Loucy (cell line): ENCODE measurements around the gene ARHGDIG.

Source experiments
- H2AFZ ChIP-seq: fragments of 200-600 bp; sonication (generic); 2 replicates; pipeline ENCODE4 v1.6.0; 2016; ENCODE audit warnings: antibody characterized with exemption, mild to moderate bottlenecking, low read length, moderate library complexity
- H3F3A ChIP-seq: fragments of 200-600 bp; 2 replicates; pipeline ENCODE4 v1.6.0; 2016; ENCODE audit warnings: antibody characterized with exemption, low read depth, mild to moderate bottlenecking
- H3K27me3 ChIP-seq: fragments of 200-600 bp; sonication (generic); 2 replicates; pipeline ENCODE4 v1.6.1; 2014; ENCODE audit warnings: low read length, mild to moderate bottlenecking; ENCODE audit not compliant: insufficient read depth, poor library complexity, severe bottlenecking
- H3K36me3 ChIP-seq: fragments of 200-600 bp; sonication (generic); 2 replicates; pipeline ENCODE4 v1.6.1; 2016; ENCODE audit warnings: low read length; ENCODE audit not compliant: insufficient read depth
- H3K4me1 ChIP-seq: fragments of 200-600 bp; sonication (generic); 2 replicates; pipeline ENCODE4 v1.5.1; 2014; ENCODE audit warnings: low read length, mild to moderate bottlenecking; ENCODE audit not compliant: insufficient read depth, poor library complexity, severe bottlenecking
- H3K4me2 ChIP-seq: fragments of 200-600 bp; sonication (generic); 2 replicates; pipeline ENCODE4 v1.6.0; 2014; ENCODE audit warnings: antibody characterized with exemption, low read length, low read depth, mild to moderate bottlenecking; ENCODE audit not compliant: poor library complexity, severe bottlenecking
- H3K4me3 ChIP-seq: fragments of 200-600 bp; sonication (generic); 2 replicates; pipeline ENCODE4 v1.5.1; 2014; ENCODE audit warnings: low read length, mild to moderate bottlenecking, mixed read lengths; ENCODE audit not compliant: poor library complexity, severe bottlenecking
- H3K79me2 ChIP-seq: fragments of 200-600 bp; sonication (generic); 2 replicates; pipeline ENCODE4 v1.6.1; 2014; ENCODE audit warnings: low read length; ENCODE audit not compliant: insufficient read depth
- H3K9ac ChIP-seq: fragments of 200-600 bp; sonication (generic); 2 replicates; pipeline ENCODE4 v1.6.0; 2014; ENCODE audit warnings: mild to moderate bottlenecking, low read depth, low read length, moderate library complexity; ENCODE audit not compliant: poor library complexity, severe bottlenecking
- H3K9me2 ChIP-seq: fragments of 200-600 bp; sonication (generic); replicated peaks from 2 replicates; pipeline ENCODE4 v1.6.1; 2016; ENCODE audit warnings: low read depth, low read length, mixed read lengths
- H3K9me3 ChIP-seq: fragments of 200-600 bp; sonication (generic); 2 replicates; pipeline ENCODE4 v1.6.1; 2014; ENCODE audit warnings: mild to moderate bottlenecking, antibody characterized with exemption, low read length, low read depth; ENCODE audit not compliant: insufficient read depth
- H4K20me1 ChIP-seq: fragments of 200-600 bp; sonication (generic); 2 replicates; pipeline ENCODE4 v1.6.0; 2014; ENCODE audit warnings: antibody characterized with exemption, low read length, mild to moderate bottlenecking; ENCODE audit not compliant: insufficient read depth, poor library complexity, severe bottlenecking
- EZH2phosphoT487 ChIP-seq: fragments of 200-600 bp; IDR thresholded peaks from 2 replicates; pipeline ENCODE4 v1.6.1; 2018; ENCODE audit warnings: antibody characterized with exemption, mild to moderate bottlenecking, moderate library complexity, borderline replicate concordance
- TF ChIP-seq, protein P1 (sequence below): fragments of 200-600 bp; sonication (generic); conservative IDR thresholded peaks from 2 replicates; pipeline ENCODE4 v1.5.1; 2014; ENCODE audit warnings: mild to moderate bottlenecking, antibody characterized with exemption, low read length

The ARHGDIG gene

DNA sequence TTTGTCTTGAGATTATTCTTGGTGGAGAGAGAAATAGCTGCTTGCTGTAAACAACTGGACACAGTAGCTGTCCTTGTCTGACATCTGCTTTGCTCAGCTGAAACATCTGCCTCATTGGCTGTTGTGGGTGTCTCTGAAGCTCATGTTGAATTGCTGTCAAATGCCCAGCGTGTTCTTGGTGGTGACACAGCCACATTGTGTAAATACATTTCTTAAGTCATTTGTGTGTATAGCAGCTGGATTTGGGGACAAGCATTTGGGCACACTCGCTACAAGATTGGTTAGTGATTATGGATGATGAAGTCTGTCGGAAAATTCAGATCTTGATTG, 40.5 kb upstream of the ARHGDIG start:
- no peaks in the 10 kb centered on the region for H3K36me3 ChIP-seq
- H2AFZ ChIP-seq, result no peak overlapping the region
- H3K9me3 ChIP-seq, result no peaks in the 10 kb centered on the region
- H3K4me1 ChIP-seq, result peaks cover under 1% of the 10 kb centered on the region
- no peaks in the 10 kb centered on the region for H3K79me2 ChIP-seq
- H3K27me3 ChIP-seq, result no peaks in the 10 kb centered on the region
- H3K4me2 ChIP-seq, result no peak overlapping the region
- TF ChIP-seq, protein P1, sequence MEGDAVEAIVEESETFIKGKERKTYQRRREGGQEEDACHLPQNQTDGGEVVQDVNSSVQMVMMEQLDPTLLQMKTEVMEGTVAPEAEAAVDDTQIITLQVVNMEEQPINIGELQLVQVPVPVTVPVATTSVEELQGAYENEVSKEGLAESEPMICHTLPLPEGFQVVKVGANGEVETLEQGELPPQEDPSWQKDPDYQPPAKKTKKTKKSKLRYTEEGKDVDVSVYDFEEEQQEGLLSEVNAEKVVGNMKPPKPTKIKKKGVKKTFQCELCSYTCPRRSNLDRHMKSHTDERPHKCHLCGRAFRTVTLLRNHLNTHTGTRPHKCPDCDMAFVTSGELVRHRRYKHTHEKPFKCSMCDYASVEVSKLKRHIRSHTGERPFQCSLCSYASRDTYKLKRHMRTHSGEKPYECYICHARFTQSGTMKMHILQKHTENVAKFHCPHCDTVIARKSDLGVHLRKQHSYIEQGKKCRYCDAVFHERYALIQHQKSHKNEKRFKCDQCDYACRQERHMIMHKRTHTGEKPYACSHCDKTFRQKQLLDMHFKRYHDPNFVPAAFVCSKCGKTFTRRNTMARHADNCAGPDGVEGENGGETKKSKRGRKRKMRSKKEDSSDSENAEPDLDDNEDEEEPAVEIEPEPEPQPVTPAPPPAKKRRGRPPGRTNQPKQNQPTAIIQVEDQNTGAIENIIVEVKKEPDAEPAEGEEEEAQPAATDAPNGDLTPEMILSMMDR, result no peak
- TF ChIP-seq EZH2phosphoT487, result no peak
- H3K9me2 ChIP-seq, result no peaks in the 10 kb centered on the region
- peaks cover 6% of the 10 kb centered on the region; the same call in 1 of the 2 replicates for H3F3A ChIP-seq
- peaks cover 3% of the 10 kb centered on the region for H4K20me1 ChIP-seq
- H3K9ac ChIP-seq, result no peak overlapping the region
- no peak overlapping the region for H3K4me3 ChIP-seq

DNA sequence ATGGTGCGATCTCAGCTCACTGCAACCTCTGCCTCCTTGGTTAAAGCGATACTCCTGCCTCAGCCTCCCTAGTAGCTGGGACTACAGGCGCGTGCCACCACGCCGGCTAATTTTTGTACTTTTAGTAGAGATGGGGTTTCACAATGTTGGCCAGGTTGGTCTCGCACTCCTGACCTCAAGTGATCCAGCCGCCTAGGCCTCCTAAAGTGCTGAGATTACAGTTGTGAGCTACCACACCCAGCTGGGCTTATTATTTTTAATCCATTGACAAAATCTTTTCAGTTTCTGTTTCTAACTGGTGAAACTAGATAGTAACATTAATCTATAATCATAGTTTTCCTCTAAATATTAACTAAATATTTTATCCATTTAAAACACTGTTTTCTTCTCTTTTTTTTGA, 39.8 kb upstream of the ARHGDIG start:
- H4K20me1 ChIP-seq, result peaks cover under 1% of the 10 kb centered on the region
- TF ChIP-seq EZH2phosphoT487, result no peak
- TF ChIP-seq, protein P1, result no peak
- H3K79me2 ChIP-seq, result no peaks in the 10 kb centered on the region
- H3K27me3 ChIP-seq, result no peaks in the 10 kb centered on the region
- no peaks in the 10 kb centered on the region for H3F3A ChIP-seq
- no peaks in the 10 kb centered on the region for H3K9me3 ChIP-seq
- H3K9ac ChIP-seq, result no peak overlapping the region
- H3K9me2 ChIP-seq, result no peaks in the 10 kb centered on the region
- H3K36me3 ChIP-seq, result no peaks in the 10 kb centered on the region
- H3K4me1 ChIP-seq, result peaks cover 7% of the 10 kb centered on the region
- H2AFZ ChIP-seq, result no peak overlapping the region
- H3K4me3 ChIP-seq, result no peak overlapping the region
- no peak overlapping the region for H3K4me2 ChIP-seq

DNA sequence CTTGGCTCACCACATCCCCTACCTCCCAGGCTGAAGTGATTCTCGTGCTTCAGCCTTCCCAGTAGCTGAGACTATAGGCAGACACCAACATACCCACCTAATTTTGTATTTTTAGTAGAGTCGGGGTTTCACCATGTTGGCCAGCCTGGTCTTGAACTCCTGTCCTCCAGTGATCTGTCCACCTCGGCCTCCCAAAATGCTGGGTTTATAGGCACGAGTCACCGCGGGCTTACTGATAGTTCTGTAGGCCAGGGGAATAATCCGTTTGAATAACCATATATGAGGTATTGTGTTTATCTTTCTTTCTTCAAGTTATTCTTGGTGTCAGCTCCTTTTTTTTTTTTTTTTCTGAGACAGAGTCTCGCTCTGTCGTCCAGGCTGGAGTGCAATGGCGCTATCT, 38.1 kb upstream of the ARHGDIG start:
- Histone ChIP-seq H3K4me1 (peaks cover 7% of the 10 kb centered on the region), H3K4me2 (no peak overlapping the region), H3F3A (no peaks in the 10 kb centered on the region), H3K27me3 (no peaks in the 10 kb centered on the region), H3K36me3 (no peaks in the 10 kb centered on the region), H4K20me1 (no peaks in the 10 kb centered on the region), H2AFZ (no peak overlapping the region), H3K79me2 (no peaks in the 10 kb centered on the region), H3K4me3 (no peak overlapping the region), H3K9me3 (no peaks in the 10 kb centered on the region), H3K9ac (no peak overlapping the region), H3K9me2 (no peaks in the 10 kb centered on the region)
- TF ChIP-seq, protein P1, result no peak
- TF ChIP-seq EZH2phosphoT487, result no peak
